Prostate gland (tissue), 2 donors: ENCODE measurements around the gene TMEM243. TPM values are rescaled to one million over a fixed set of nuclear protein-coding genes. Genes with fewer than 3 reads are reported as not detected.

Experiments
- DNase-seq: peaks from one replicate; pipeline ENCODE4 v3.0.0-alpha.2; 2019; ENCODE audit warnings: low spot score
- H3K27ac ChIP-seq, 2 donors: fragments of 200-600 bp; sonication (generic); 2 replicates each; pipeline ENCODE4 v1.5.1; 2017 to 2019
- H3K27me3 ChIP-seq: fragments of 200-600 bp; sonication (generic); replicated peaks from 2 replicates; pipeline ENCODE4 v1.5.1; 2019; ENCODE audit not compliant: insufficient read depth
- H3K36me3 ChIP-seq, 2 donors: fragments of 200-600 bp; sonication (generic); 1 replicate in 1 of 2; 2 replicates in 1 of 2; pipeline versions ENCODE4 v1.5.1 to v1.8.1; 2017 to 2019
- H3K4me1 ChIP-seq: fragments of 200-600 bp; sonication (generic); replicated peaks from 2 replicates; pipeline ENCODE4 v1.5.1; 2019
- H3K4me3 ChIP-seq, 2 donors: fragments of 200-600 bp; sonication (generic); 2 replicates each; pipeline ENCODE4 v1.5.1; 2017 to 2019
- H3K9me3 ChIP-seq: fragments of 200-600 bp; sonication (generic); 2 replicates; pipeline ENCODE4 v1.5.1; 2017
- CTCF ChIP-seq, 4 experiments: fragments of 200-600 bp in 2 of 4; fragments of 450-650 bp in 2 of 4; sonication (generic) in 2 of 4; IDR thresholded peaks; 1 replicate in 3 of 4; 2 replicates in 1 of 4; pipeline ENCODE4 v1.5.1; 2016 to 2019; ENCODE audit warnings: antibody characterized with exemption in 4 of 4, mild to moderate bottlenecking in 2 of 4, moderate library complexity in 2 of 4
- POLR2A ChIP-seq: fragments of 450-650 bp; IDR thresholded peaks from one replicate; pipeline ENCODE4 v1.6.1; 2016; ENCODE audit warnings: antibody characterized with exemption, mild to moderate bottlenecking
- POLR2AphosphoS5 ChIP-seq: sonication (generic); formaldehyde crosslinking; IDR thresholded peaks from one replicate; pipeline ENCODE4 v1.6.1; 2017; ENCODE audit warnings: antibody characterized with exemption
- whole genome bisulfite sequencing: methylation state at CpG from one replicate; pipeline ENCODE4 v1.1.5; 2018; 5-methylcytosine and 5-hydroxymethylcytosine counted together
- intact Hi-C: fragments of 100-400 bp; cut with DNase I; formaldehyde crosslinking; loops from one replicate; pipeline ENCODE4 v1.14.2; 2022
- total RNA-seq, 2 donors: library from RNA; depleted of rRNA; stranded (reverse); fragments of >200 nt; gene quantifications; one replicate each; pipeline ENCODE4 v1.1.0, GENCODE V29; 2016

The TMEM243 gene
- total RNA-seq, 2 donors from 2014 or later = 23.3 to 39.7 TPM

- H3K27ac ChIP-seq = no peak overlapping the region
- H3K4me1 ChIP-seq = peaks cover 6% of the 10 kb centered on the region
- H3K27me3 ChIP-seq = no peaks in the 10 kb centered on the region
- H3K36me3 ChIP-seq = no peaks in the 10 kb centered on the region
- no peak for TF ChIP-seq CTCF (IDR thresholded peaks at IDR 0.05)
- TF ChIP-seq POLR2A = no peak
- no peak for TF ChIP-seq POLR2AphosphoS5
- no peak overlapping the region for H3K4me3 ChIP-seq
- intact Hi-C loops = no loop called here
- H3K9me3 ChIP-seq = no peaks in the 10 kb centered on the region
- 64% methylated on average over 5 of the region's 5 CpGs for WGBS
- DNase-seq = no peak
These were observed 2.6 kb downstream of the TMEM243 start for GRCh38 chr7:87216701-87217508.

- H3K4me1 ChIP-seq = peaks cover 6% of the 10 kb centered on the region
- H3K27ac ChIP-seq = no peak overlapping the region
- H3K27me3 ChIP-seq = no peaks in the 10 kb centered on the region
- no peaks in the 10 kb centered on the region for H3K36me3 ChIP-seq
- 98% methylated on average over 3 of the region's 3 CpGs for WGBS
- TF ChIP-seq CTCF (IDR thresholded peaks at IDR 0.05) = no peak
- TF ChIP-seq POLR2A = no peak
- no peak for TF ChIP-seq POLR2AphosphoS5
- no peak for DNase-seq
- H3K9me3 ChIP-seq = no peaks in the 10 kb centered on the region
- intact Hi-C loops = no loop called here
- no peak overlapping the region for H3K4me3 ChIP-seq
These were observed 4.5 kb downstream of the TMEM243 start for GRCh38 chr7:87215046-87215445.

- peaks cover 6% of the 10 kb centered on the region for H3K4me1 ChIP-seq
- DNase-seq = no peak
- no peak overlapping the region for H3K27ac ChIP-seq
- 67% methylated on average over 2 of the region's 2 CpGs for WGBS
- no peaks in the 10 kb centered on the region for H3K27me3 ChIP-seq
- no peaks in the 10 kb centered on the region for H3K36me3 ChIP-seq
- H3K9me3 ChIP-seq = no peaks in the 10 kb centered on the region
- intact Hi-C loops = no loop called here
- no peak overlapping the region for H3K4me3 ChIP-seq
- TF ChIP-seq POLR2AphosphoS5 = no peak
- no peak for TF ChIP-seq CTCF (IDR thresholded peaks at IDR 0.05)
- no peak for TF ChIP-seq POLR2A
These were observed 5.7 kb downstream of the TMEM243 start for GRCh38 chr7:87213811-87214210.

- 98% methylated on average over 1 of the region's 1 CpG for WGBS
- no peaks in the 10 kb centered on the region for H3K9me3 ChIP-seq
- no peaks in the 10 kb centered on the region for H3K36me3 ChIP-seq
- TF ChIP-seq POLR2A (no peak), CTCF (IDR thresholded peaks at IDR 0.05) (no peak), POLR2AphosphoS5 (no peak)
- no peak overlapping the region for H3K27ac ChIP-seq
- H3K4me3 ChIP-seq = no peak overlapping the region
- H3K4me1 ChIP-seq = peaks cover 6% of the 10 kb centered on the region
- no peaks in the 10 kb centered on the region for H3K27me3 ChIP-seq
- DNase-seq = no peak
- intact Hi-C loops = no loop called here
These were observed 6.3 kb downstream of the TMEM243 start for GRCh38 chr7:87213252-87213651.

GRCh38 chr7:87212498-87212897 lies 7.0 kb downstream of the TMEM243 start:
- WGBS = 85% methylated on average over 1 of the region's 1 CpG
- TF ChIP-seq POLR2A = no peak
- no peak for TF ChIP-seq POLR2AphosphoS5
- TF ChIP-seq CTCF (IDR thresholded peaks at IDR 0.05) = no peak
- H3K36me3 ChIP-seq = no peaks in the 10 kb centered on the region
- H3K9me3 ChIP-seq = no peaks in the 10 kb centered on the region
- H3K27ac ChIP-seq = no peak overlapping the region
- DNase-seq = no peak
- intact Hi-C loops = no loop called here
- no peaks in the 10 kb centered on the region for H3K27me3 ChIP-seq
- H3K4me1 ChIP-seq = peaks cover 6% of the 10 kb centered on the region
- H3K4me3 ChIP-seq = no peak overlapping the region
